Peyer's patch (tissue), 4 donors: ENCODE data around the gene RSRC1. TPM values are rescaled to one million over a fixed set of nuclear protein-coding genes. Genes with fewer than 3 reads are reported as not detected.
"Not testable (repeated sequence)": the region's sequence is repeated elsewhere in the genome, so short reads cannot be mapped to it uniquely, and the experiment has no call there.

Experiments
- DNase-seq, 3 donors: peaks; one replicate each; pipeline ENCODE4 v3.0.0-alpha.2; 2017 to 2019
- H3K27ac ChIP-seq, 4 donors: fragments of 200-600 bp; sonication (generic); one replicate each; pipeline ENCODE4 v1.5.1; 2016 to 2019
- H3K27me3 ChIP-seq, 2 donors: fragments of 200-600 bp; sonication (generic); one replicate each; pipeline ENCODE4 v1.5.1; 2019
- H3K36me3 ChIP-seq, 3 donors: fragments of 200-600 bp; sonication (generic); one replicate each; pipeline ENCODE4 v1.5.1; 2016 to 2019
- H3K4me1 ChIP-seq, 4 donors: fragments of 200-600 bp; sonication (generic); one replicate each; pipeline ENCODE4 v1.5.1; 2016 to 2019
- H3K4me3 ChIP-seq, 4 donors: fragments of 200-600 bp; sonication (generic); 1 replicate in 3 of 4; 2 replicates in 1 of 4; pipeline ENCODE4 v1.5.1; 2016 to 2019; ENCODE audit warnings: mild to moderate bottlenecking in 1 of 4
- H3K9me3 ChIP-seq, 4 donors: fragments of 200-600 bp; sonication (generic); one replicate each; pipeline ENCODE4 v1.5.1; 2016 to 2019; ENCODE audit warnings: mild to moderate bottlenecking in 1 of 4
- CTCF ChIP-seq, 6 experiments: fragments of 450-650 bp in 4 of 6; fragments of 200-600 bp in 2 of 6; sonication (generic) in 1 of 6; IDR thresholded peaks; one replicate each; pipeline ENCODE4 v1.5.1; 2017 to 2019; ENCODE audit warnings: antibody characterized with exemption in 6 of 6, mild to moderate bottlenecking in 3 of 6, moderate library complexity in 1 of 6
- POLR2A ChIP-seq, 2 donors: fragments of 450-650 bp; IDR thresholded peaks; one replicate each; pipeline ENCODE4 v1.5.1; 2017; ENCODE audit warnings: antibody characterized with exemption in 2 of 2, mild to moderate bottlenecking in 2 of 2, moderate library complexity in 2 of 2
- total RNA-seq, 4 donors: library from RNA; depleted of rRNA; stranded (reverse); fragments of >200 nt; gene quantifications; one replicate each; pipeline ENCODE4 v1.1.0, GENCODE V29; 2016

Gene RSRC1
- total RNA-seq, 4 donors from 2014 or later, result 12.4 to 152 (median 29.4) TPM

- TF ChIP-seq CTCF (IDR thresholded peaks at IDR 0.05), result no peak
- no peak for TF ChIP-seq POLR2A (IDR thresholded peaks at IDR 0.05)
- H3K36me3 ChIP-seq, result no peaks in the 10 kb centered on the region
- DNase-seq, result no peak
Observed at GRCh38 chr3:158221426-158221825, 111.5 kb downstream of the RSRC1 start.

GRCh38 chr3:158226429-158226828 is 116.5 kb downstream of the RSRC1 start:
- Histone ChIP-seq H3K4me3 (no peak overlapping the region), H3K27ac (no peak overlapping the region), H3K27me3 (no peaks in the 10 kb centered on the region), H3K36me3 (no peaks in the 10 kb centered on the region), H3K9me3 (no peaks in the 10 kb centered on the region), H3K4me1 (no peaks in the 10 kb centered on the region)
- no peak for DNase-seq
- no peak for TF ChIP-seq CTCF (IDR thresholded peaks at IDR 0.05)
- no peak for TF ChIP-seq POLR2A (IDR thresholded peaks at IDR 0.05)

More at GRCh38 chr3:158221426-158221825, 111.5 kb downstream of the RSRC1 start:
- Histone ChIP-seq H3K27ac (no peak overlapping the region), H3K9me3 (no peaks in the 10 kb centered on the region), H3K4me1 (no peaks in the 10 kb centered on the region), H3K4me3 (no peak overlapping the region), H3K27me3 (no peaks in the 10 kb centered on the region)

- not testable (repeated sequence) for DNase-seq, H3K27ac ChIP-seq, H3K9me3 ChIP-seq, H3K4me1 ChIP-seq, H3K4me3 ChIP-seq, H3K27me3 ChIP-seq, H3K36me3 ChIP-seq
Observed at GRCh38 chr3:158228942-158229341, 119.1 kb downstream of the RSRC1 start.

- DNase-seq, result no peak
- Histone ChIP-seq H3K4me1 (no peaks in the 10 kb centered on the region), H3K9me3 (no peaks in the 10 kb centered on the region), H3K36me3 (no peaks in the 10 kb centered on the region), H3K4me3 (no peak overlapping the region), H3K27me3 (no peaks in the 10 kb centered on the region), H3K27ac (no peak overlapping the region)
- TF ChIP-seq CTCF (IDR thresholded peaks at IDR 0.05), result no peak
- TF ChIP-seq POLR2A (IDR thresholded peaks at IDR 0.05), result no peak
Observed at GRCh38 chr3:158233791-158234190, 123.9 kb downstream of the RSRC1 start.

- no peak for DNase-seq
- TF ChIP-seq POLR2A (IDR thresholded peaks at IDR 0.05), result no peak
- no peak for TF ChIP-seq CTCF (IDR thresholded peaks at IDR 0.05)
- no peak overlapping the region for H3K4me3 ChIP-seq
- H3K27ac ChIP-seq, result no peak overlapping the region
- no peaks in the 10 kb centered on the region for H3K36me3 ChIP-seq
- H3K9me3 ChIP-seq, result no peaks in the 10 kb centered on the region
- no peaks in the 10 kb centered on the region for H3K4me1 ChIP-seq
- H3K27me3 ChIP-seq, result no peaks in the 10 kb centered on the region
Observed at GRCh38 chr3:158244274-158244673, 134.4 kb downstream of the RSRC1 start.

GRCh38 chr3:158247288-158247687 is 137.4 kb downstream of the RSRC1 start:
- TF ChIP-seq POLR2A (IDR thresholded peaks at IDR 0.05), result no peak
- TF ChIP-seq CTCF (IDR thresholded peaks at IDR 0.05), result no peak
- Histone ChIP-seq H3K27me3 (no peaks in the 10 kb centered on the region), H3K9me3 (peaks cover 0 to 1% (median 0%) of the 10 kb centered on the region in 4 donors), H3K4me1 (no peaks in the 10 kb centered on the region), H3K27ac (no peak overlapping the region), H3K4me3 (no peak overlapping the region), H3K36me3 (no peaks in the 10 kb centered on the region)
- DNase-seq, result no peak
